Measurements from ENCODE around the gene CACNA1S.

Gene CACNA1S

DNA sequence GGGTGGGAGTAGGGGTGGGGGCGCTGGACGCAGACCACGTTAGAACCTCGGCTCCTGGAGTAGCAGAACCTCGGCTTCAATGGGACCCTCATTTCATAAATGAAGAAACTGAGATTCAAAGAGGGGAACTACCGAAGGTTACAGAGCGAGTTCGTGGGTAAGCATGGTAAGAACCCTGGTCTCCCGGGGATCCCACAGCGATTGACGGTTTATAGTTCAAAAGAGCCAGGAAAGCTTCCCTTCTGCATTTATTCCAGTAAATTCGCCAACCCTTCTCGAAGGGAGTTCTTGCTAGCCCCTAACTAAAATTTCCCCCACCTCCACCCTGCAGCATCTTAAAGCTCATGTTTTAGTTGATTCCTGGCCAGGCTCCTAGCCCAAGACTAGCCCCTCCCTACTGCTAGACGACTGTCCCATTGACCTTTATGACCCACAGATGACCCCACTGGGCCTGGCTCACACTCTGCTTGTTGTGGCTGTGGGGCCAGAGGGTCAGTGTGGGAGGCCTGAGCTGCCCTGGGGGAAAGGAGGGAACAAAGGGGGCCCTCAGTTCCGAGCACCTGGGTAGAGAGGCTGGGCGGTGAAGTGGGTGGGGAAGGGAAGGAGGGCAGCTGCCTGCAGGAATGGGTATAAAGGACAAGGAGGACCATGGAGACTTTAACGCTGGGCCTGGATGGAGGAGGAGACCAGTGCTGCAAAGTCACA, 88.2 kb downstream of the CACNA1S start:
- no peak for DNase-seq

DNA sequence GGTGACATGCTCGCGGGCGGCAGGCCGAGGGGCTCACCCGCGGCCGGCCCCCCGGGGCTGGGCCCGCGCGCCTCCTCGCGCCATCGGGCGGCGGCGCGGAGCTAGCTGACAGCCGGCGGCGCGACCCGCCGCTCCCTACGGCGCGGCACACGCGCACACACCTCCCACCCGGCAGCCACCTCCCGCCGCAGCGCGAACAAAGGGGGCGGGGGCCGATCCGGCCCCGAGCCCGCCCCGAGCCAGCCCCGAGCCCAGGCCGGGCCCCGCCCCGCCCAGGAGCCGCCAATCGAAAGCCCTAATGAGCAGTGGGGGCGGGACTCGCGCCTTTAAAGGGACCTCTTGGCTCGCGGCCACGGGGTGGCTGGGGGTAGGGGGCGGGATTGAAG, 88.7 kb downstream of the CACNA1S start, which contains the start of gene KIF21B:
TSS of gene KIF21B (minus strand) at position 198 of the 386 bp plus-strand sequence. CDS start 331 bp downstream, outside the sequence.
- DNase-seq: peak; percentile 71

DNA sequence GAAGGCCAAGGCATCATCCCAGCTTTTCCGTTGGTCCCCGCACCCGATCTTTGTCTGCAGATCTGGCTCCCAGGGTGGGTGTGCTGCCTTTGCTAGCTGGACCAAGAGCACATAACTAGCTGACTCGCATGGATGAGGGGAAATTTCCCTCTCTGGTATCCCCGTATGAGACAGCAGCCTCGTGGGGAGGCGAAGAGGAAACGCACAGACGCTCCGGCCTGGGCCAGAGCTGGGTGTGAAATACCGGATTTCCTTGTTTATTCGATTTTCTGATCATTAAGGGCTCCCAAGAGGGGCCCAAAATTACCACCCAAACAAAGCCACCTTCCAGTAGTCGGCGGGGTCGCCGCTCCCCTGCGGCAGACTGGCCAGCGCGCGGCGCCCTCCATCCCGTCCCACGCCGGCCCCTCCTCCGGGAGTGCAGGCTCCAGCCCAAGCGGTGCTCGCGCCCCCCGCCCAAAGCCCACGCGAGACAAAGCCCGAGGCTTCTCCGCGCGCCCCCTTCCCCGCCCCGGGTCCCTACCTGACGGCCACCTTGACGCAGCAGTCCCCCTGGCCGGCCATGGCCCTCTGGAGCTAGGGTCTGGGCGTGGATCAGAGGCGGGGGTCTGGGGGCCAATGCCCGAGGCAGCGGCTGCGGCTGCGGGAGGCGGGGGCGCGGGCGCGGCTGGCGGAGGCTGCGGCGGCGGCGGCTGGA, 89.3 kb downstream of the CACNA1S start:
- no peak for DNase-seq

DNA sequence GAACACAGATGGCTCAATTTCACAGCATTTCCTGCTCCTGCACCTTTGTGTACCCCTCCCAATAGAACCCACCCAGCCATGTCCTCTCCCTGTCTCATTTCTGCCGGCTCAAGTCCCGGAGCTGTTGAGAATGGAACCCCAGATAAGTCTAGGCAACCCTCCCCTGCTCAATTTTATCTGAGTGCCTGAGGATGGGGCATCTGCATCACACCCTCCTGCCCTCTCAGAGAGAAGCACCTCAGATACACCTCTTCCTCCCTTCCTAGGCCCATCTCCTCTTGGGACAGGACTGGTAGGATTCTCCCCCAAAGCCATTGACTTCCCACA, 89.8 kb downstream of the CACNA1S start:
- peak; percentile 37 for DNase-seq

DNA sequence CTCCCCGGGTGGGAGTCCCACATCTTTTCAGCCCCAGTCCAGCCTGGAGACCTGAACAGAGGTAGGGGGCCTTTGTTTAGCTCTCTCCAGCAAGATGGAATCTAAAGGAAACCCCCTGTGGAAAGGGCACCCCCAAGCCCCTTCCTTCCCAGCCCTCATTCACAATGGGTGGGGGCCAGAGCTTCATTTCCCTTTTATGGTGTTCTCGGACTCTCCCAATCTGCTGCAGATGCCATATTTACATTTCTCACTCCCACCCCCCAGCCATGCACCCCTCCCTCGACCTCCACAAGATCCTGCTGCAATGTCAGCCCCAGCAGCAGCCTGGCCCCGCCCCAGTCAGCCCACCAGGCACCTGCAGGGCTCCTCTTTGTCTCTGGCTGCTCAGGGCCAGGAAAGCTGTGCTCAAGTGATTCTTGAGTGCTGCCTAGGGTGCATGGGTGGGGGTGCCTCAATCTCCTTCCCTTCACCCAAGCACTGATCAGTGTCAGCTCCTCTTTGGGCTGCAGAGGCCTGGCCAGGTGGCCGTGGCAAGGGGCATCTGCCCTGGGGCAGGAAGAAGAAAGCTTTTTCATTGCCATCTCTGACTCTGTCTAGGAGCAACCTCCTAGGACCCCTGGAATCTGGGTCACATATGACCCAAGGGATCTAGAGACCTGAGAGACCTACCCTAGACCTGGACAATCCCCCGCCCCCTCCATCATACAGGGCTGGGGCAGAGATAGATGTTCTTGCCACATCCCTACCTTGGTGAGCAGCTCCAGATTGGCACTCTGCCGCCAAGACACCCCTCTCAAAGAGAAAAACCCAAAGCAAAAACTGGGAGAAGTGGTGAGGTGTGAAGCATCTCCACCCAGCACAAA, 90.4 kb downstream of the CACNA1S start:
- DNase-seq: peak; percentile 54

DNA sequence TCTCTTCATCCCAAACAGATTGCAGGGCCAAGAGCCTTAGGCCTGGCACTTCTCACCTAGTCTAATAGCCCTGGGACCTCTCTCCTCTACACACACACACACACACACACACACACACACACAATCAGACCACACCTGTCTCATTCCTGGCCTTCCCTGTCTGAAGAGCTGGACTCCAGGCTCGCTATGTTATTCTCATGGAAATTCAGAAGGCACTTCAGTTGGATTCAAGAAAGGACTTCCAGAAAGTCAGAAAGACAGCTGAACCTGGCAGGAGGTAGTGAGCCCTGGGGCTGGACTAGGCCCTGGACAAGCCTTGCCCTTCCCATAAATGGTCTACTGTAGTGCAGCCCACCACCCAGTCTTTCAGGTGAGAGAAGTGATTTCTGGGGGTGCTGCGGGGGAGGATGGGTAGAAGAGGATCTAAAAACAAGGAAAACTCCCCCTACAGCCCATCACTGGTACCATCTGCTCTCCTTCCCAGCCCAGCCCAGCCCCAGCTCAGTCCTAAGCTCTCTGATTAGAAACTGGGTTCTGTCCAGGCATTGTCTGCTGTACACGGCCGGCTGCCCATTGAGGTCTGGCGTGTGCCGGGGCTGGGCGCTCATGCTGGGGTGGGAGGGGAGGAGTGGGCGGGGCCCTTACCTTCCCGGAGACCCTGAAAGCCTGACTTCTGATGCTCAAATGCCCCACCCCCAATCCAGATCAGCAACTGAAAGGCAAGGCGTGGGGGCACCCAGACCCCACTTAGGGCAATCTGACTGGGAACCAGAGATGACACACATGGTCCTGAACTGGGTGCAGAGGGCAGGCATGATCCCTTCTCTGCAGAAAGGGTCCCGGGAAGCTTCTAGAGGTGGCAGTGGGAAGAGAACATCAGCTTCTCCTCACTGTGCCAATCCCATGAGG, 91.3 kb downstream of the CACNA1S start:
- peak; percentile 24 for DNase-seq

DNA sequence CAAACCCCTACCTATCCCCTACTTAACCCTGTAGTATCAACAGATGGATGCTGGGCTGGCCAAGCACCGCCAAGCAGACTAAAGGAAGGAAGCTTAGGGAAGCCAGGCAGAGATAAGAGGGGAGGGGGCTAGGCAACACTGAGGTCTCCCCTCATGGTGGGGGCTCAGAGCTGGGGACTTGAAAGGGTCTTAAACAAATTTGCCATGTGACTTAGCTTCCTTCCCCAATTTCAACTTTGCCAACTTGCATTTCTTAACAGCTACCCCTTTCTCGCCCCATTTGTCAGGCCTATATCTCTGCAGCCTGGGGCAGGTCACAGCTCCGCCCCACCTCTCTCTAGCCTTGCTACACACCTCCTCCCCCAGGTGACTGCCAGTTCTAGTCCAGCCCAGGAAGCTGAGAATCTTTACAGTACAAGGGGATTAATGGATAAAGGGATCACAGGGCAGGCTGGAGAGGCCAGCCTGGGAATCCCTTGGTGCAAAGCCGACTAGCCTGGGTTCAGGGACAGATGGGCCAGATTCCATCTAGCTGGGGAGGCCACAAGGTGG, 92.1 kb downstream of the CACNA1S start:
- no peak for DNase-seq

DNA sequence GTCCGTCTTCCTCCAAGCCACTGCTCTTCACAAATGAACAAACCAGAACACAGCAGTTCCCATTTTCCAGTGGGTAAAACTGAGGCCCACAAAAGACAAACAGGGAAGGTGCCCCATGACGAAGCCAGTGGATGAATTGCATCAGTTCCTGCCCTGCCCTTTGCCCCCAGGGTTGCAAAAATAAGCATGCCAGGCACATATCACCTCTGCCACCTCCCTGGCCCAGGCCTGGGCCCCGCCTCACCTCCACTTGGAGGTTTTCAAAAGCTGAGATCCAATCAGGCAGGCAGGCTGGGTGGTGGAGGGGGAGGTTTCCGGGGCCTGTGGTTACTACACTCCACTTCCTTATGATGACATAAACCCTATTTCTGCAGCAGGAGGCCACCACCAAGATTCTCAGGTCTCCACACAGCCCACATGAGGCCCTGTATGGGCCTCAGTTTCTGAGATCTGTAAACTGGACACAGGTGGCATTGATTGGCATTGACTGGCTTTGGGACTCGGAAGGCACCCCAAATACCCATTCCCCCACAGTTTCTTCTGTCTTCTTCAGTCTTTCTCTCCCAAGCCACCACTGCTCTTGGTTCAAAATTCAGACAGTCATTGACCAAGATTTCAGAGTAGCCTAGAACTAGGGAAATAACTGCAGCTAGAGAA, 92.8 kb downstream of the CACNA1S start:
- no peak for DNase-seq

DNA sequence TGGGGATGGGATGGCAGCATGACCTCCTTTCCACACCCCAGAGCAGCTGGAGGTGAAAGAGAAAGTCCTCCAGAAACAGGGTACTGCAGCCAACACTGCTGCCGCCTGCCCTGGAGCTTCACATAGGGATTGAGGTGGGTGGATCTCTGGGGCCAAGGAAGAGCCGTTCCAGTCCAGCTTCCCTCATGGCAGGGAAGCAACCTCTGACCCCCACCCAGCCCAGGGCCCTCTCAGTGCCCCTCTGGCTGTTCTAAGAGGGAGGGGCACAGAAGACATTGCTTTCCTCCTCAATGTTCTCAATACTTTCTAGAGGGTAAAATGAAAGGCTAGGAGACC, 94.4 kb downstream of the CACNA1S start:
- DNase-seq: no peak

DNA sequence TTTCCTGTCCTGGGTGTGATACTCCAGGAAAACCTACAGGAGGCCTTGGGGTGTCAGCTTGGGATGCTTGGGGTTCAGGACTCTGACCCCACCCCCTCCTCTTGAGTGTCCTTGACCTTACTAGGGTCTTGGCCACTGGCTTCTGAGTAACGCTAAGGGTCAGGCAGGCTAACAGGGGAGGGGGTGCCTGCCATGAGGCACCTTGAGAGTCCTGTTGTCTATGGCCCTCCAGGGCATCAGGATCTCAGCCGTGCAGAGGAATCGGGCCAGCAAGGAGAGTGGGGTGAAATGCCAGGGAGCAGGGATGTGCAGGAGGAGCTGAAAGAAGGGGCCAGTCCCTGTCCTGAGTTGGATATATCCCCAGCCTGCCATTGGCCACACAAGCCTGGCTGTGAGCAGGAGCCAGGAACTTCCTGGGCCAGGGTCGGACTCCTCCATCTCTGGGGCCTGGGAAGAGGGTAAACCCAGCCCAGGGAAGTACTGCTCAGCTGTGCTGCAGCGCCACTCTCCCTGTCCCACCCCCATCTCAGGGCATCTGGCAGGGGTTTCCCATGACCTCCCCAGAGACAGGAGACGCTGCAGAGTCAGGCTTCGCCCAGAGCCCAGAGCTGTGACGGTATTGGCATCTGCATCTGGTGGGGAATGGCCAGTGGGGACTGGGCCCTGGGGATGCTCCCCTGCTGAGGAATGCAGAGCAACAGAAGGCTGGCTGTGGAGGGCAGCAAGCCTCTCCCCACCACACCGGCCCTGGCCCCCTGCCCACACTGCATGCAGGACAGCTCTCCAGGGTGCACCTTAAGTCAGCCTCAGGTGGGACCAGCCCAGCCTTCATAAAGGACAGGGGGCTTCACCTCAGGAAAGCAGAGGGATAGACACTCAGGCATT, 95.0 kb downstream of the CACNA1S start:
- no peak for DNase-seq

DNA sequence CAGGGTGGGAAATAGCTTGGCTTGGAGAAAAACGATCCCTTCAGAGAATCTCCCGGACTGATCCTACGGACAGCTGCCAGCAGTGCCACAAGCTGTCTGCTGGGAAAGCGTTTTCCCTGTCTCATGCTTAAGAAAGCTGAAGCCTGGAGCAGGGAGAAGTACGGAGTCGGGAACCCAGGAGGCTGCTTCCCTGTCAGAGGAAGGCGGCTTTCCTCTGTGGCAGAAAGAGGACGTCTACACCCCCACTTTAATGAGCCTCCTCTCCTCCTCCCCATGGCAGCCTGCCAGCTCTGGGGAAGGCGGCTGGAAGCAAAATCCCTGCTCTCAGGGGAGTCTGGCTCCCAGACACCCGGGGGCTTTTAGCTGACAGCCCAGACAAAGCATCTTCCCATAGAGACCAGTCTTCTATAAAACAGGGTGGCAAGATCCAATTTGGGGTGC, 96.0 kb downstream of the CACNA1S start:
- peak; percentile 76 for DNase-seq

DNA sequence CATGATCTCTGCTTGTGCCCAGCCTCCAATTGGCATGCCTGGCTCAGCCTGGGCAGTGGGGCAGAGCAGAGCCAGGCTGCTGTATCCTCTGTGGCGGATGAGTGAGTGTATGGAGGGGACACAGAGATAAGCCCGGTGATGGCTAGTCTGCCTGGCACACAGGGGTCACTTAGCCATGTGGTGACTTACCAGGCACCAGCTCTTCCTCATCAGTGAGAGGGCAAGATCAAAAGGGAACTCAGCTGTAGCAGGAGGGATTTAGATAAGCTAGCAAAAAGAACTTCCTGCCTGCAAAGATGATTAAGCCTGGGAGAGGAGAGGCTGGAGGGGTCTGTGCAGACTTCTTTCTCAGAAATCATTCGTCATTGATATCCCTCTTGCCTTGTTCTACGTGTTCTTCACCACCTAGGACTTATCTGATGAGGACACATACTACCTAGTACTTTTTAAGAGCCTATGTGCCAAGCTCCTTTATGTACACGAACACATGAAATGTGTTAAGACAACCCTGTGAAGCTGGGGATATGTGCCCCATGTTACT, 96.6 kb downstream of the CACNA1S start:
- DNase-seq: no peak

DNA sequence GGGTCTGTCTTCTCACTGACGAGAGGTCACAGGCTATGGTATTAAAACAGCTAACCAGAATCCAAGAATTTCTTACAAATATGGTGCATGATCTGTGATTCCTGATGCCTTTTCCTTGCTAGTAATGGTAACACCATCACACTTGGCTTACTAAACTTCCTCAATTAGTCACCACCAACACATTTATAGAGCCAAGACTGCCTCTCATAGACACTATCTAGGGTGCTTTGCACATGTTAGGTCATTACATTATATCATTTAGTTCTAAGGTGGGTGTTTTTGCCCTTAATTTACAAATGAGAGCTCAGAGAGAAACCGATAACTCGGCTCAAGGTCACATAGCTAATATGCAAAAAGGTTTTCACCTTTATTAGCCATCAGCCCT, 97.4 kb downstream of the CACNA1S start:
- no peak for DNase-seq

DNA sequence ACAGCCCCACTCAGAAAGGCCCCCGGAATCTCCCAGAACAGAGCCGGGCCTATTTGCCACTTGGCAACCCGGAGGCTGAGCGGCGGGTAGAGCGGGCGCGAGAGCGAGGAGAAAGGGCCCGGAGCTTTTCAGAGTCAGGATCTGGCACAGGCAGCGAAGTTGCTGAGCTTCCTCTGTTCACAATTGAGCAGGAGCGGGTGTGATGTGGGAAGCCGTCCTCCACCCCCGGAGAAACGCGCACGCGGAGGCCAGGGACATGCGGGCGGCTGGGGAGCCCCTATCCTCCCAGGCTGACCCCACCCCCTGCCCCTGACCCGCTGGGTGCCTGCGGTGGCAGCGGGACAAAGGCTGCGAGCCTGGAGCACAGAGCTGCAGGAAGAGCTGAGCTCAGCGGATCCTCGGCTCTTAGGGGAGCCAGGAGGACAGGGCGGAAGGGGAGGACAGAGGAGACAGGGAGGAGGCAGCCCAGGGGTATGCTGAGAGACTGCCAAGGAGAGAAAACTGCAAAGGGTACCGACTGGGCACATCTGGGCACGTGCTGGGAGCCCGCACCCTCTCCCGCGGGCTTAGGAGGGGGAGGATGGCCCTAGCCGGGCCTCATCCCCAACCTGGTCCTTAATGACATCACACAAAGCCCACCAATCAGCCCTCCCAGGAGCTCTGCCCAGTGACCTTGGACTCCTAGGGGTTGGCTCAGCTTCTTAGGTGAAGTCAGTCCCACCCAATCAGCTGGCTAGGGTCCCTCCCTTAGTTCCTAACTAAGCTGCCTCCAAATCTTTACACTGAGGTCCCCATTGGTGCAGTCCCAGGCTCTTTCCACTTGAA, 98.0 kb downstream of the CACNA1S start:
- DNase-seq: no peak

DNA sequence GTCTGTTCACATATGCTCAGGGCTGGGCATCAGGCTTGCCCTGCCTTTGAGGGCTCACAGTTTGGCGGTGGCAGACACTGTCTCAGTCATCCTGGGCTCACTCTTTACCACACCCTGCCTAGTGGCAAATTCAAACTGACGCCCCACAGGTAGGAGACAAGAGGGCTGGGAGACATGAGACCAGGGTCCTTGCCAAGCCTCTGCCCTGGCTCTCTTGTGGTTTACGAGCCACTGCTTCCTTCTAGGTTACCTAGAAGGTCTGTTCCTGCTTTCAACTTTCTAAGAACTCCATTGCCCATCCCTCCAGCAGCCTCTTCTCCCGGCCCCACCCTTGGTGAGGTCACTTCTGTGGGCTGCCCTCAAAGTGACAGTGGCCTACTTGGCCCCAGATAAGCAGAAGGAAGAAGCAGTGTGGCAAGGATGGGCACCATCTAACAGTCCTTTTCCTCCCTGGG, 99.2 kb downstream of the CACNA1S start:
- DNase-seq: no peak

DNA sequence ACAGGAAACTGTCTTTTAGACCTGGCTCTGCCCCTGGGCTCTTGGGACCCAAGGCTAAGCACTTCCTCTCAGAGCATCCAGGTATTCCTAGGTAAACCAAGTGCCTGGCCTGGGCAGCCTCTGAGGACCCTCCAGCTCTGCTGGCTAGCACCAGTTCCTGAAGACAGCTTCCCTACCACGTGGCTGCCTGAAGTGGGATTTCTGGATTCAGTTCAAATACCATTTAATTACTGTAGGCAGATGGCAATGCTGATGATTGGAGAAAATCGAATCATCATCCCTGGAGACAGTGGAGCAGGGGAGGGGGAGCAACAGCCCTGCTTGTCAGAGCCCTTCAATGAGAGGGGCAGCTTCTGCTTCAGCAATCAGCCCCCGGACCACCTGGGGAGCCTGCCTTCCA, 100.6 kb downstream of the CACNA1S start:
- DNase-seq: peak; percentile 85

DNA sequence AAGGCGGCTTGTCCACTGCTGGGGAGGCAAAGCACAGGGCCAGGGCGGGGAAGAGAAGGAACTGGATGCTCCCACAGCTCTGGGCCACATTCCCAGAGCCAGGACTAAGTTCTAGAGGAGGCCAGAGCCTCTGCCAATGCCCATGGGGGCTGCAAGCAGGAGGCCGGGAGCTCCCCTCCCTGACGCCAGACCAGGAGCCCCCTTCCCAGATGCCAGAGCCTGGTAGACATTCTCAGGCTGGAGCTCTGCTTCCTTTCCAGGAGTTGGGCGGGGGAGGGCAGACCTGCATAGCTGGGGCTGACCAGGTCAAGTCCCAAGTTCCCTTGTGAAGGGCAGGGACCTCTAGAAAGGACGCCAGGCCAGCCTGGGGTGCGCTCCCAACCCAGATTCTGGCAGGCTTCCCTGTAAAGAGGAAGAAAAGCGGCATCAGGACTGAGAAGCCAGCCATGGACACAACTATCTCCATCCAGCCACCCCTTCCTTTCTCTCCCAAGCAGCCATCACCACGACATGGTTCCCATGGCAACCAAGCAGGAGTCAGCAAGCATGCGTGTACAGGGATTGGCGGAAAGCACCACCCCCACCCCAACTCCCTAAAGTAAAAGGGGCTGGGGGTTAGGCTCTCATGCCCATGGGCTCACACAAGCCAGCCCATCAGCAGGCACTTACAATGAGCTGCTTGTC, 102.1 kb downstream of the CACNA1S start:
- no peak for DNase-seq

DNA sequence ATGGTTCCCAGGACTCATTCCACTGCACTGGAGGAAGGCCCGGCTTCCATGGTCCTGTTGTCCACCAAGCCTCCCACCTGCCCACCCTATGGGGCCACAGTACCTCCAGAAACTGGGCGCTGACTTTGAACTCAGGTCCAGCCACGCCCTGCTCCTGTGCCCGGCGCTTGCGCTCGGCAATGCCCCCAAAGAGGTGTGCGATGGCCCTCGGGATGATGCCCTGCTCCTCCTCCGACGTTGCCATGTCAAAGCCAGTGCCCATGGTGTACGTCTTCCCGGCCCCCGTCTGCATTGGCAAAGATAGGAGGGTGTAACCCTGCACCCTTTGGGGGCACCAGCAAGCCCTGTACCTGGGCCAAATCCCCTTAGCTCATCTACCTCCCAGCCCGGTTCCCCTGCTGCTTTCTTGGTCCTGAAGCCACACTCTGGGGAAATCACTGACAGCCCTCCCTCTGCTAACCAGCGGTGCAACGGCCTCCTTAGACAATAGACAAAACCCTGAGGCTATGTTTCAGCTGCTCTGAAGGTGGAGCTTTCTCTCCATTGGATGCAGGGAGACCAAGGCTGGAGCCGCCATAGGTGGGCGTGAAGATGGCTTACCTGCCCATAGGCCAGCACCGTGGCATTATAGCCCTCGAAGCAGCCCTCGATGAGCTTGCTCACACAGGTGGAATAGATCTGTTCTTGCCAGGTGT, 103.4 kb downstream of the CACNA1S start:
- no peak for DNase-seq

All from DMS79 treated with DMSO at 0.1 percent for 48 hours (cell line).